Measurements from ENCODE around the gene JAZF1.
"Not testable (repeated sequence)": the region's sequence is repeated elsewhere in the genome, so short reads cannot be mapped to it uniquely, and the experiment has no call there.

JAZF1 gene

DNA sequence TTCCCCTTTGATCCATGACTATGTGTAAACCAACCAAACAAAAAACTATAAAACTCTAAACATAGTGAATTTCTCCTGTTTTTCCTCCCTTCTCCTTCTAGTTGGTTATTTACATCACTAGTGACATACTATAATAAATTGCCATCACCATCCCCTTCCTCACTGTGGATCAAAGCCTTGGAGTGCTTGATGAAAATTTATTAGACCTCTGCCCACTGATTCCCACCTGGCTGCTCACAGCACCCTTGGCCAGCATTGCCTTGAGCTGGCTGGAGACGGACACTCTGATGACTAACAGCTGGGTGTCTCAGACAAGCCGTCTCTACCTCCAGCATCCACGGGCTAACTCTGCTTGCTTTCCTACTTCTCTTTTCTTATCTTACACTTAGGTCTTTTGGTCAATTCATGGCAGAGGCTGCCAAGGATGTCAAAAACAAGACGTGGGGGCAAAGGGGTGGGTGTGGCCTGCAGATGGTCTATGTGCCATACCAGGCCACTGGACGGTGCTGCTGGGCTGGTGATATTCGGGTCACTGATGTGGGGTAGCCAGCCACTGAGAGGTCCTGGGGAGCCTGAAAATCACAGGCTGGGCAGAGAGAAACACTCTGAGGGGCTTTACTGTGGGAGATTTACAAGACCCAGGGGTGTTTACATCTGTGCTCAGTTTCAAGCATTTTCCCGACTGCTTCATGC, 232.9 kb downstream of the JAZF1 start:
- no peak for DNase-seq (ENCODE audit: low read depth in 1 of 2, low spot score in 1 of 2)

DNA sequence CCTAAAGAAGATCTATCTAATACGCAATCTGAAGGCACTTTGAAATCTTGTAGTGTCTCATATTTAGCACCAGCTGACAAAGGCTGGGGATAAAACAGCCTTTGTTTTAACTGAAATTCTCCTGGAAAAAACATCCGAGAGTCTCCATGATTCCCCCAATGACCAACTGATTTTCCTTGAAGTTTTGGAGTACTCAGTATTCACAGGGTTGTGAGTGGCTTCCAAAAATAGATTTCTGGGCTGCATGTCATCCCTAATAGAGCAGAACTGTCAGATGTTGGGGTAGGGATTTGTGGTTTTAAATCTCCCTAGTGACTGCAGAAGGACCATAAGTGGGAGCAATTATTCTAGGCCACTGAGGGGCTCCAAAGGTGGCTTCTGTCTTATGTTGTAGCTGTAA, 234.2 kb downstream of the JAZF1 start:
- DNase-seq (ENCODE audit: low read depth in 1 of 2, low spot score in 1 of 2), result no peak

DNA sequence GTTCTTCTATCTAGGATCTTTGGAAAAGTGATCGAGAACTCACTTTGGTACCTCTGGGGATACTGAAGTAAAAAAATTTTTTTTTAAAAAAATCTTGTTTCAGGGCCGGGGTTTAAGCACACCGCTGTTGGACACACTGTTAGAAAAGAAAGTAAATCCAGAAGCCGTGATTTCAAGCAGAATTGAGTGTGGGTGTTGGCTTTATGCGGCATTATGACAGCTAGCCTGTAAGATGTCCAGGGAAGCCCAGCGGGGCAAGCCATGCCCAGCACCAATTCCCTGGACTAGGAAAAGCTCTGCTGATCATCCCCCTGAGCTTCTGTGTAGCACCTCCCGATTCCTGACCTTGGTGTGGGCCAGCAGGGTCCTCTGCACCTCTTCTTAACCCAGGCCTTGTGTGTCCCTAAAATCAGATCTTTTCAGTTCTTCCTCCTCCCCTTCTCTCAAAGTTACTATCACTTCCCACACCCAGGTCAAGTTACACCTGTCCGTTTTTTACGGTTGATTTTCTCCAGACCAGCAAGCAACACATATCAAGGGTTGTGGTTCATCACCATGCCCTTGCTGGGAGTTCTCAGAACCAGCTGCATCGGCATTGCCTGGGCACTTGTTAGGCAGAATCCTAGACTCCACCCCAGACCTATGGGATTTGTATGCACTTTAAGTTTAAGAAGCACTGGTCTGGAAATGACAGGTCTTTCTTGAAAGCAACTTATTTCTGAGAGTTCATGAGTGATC, 235.4 kb downstream of the JAZF1 start:
- no peak for DNase-seq (ENCODE audit: low read depth in 1 of 2, low spot score in 1 of 2)

DNA sequence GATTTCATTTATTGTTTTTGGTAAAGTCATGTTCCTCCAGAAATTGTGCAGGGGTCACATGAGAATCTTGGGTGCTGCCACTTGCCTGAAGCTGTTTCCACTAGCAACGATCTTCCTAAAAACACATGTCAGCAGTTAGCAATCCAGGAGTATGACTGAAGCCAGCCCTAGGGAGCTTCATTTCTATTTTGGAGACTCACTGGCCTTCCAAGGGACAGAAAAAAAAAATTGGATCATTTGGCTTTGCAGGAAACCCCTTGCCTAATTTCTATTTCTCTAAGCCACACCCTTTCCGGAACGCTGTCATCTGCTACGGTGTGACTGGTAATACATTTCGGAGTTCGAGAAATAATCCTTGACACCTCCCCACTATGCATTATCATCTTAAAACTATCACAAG, 236.0 kb downstream of the JAZF1 start:
- no peak for DNase-seq (ENCODE audit: low read depth in 1 of 2, low spot score in 1 of 2)

DNA sequence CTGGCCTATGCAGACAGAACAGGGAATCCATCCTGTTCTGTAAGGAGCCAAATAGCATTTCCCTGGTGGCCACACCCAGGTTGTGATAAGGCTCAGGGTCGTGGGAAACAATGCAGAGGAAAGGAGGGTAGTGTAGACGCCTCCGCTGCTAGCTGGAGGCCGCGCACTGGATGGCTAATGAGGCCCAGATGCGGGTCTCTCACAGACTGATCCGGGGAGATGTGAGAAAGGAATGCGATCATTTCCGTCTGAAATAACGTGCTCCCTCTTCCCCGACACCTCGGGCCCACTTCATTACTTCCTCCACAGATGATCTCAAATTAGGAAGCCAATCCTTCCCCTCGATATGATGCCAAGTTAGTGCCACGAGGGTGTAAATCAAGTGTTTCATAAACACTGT, 237.4 kb downstream of the JAZF1 start:
- no peak for DNase-seq (ENCODE audit: low read depth in 1 of 2, low spot score in 1 of 2)

DNA sequence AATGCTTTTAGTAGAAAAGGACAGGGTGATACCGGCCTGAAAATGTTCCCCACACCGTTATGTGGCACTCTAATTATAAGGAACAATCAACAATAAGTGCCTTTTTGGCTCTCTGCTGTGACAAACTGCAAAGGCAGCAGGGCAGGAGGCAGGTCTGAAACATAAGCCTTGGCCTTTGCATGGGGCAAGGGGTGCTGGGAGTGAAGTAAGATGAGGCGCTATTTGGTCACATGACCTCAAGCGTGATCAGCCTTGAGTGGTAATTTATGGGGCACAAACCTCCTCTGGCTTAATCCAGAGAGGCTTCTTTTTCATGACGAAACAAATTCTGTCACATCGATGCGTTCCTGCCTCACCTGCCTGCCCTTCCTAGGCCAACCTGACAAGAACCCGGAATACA, 237.9 kb downstream of the JAZF1 start:
- no peak for DNase-seq (ENCODE audit: low read depth in 1 of 2, low spot score in 1 of 2)

DNA sequence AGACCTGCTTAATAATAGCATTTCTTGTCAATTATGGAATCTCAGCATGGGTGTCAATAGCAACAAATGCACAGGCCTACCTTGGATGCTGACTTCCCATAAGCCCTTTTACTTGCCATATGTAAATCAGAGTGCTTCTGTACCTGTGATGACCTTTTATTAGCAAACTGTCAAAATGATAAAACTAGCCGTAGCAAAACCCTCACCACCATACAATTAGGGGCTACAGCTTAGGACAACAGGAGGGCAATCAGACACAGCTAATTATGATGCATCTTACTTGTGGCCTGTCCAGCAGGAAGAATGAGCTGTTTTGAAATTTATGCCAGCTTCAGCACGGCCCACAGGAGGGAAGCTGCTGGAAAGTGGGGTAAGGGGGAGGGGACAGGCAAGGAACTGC, 239.1 kb downstream of the JAZF1 start:
- DNase-seq (ENCODE audit: low read depth in 1 of 2, low spot score in 1 of 2), result no peak

DNA sequence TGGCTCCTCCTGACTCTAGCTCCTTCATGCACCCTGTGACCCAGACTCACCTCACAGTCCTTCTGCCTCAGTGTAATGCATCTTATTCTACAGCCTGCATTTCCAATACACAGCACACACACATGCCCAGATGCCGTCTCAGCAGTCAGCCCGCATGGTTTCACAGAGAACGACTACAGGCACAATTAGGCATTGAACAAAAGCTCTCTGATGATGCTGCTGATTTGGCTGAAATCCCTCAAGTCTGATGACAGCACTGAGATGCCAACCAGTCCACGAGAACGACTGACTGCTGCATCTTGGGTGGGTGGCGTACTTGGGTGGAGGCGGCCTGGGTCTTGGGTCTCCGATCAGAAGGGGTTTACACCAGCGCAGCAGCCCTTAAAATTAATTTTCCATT, 240.3 kb downstream of the JAZF1 start:
- DNase-seq (ENCODE audit: low read depth in 1 of 2, low spot score in 1 of 2), result no peak

DNA sequence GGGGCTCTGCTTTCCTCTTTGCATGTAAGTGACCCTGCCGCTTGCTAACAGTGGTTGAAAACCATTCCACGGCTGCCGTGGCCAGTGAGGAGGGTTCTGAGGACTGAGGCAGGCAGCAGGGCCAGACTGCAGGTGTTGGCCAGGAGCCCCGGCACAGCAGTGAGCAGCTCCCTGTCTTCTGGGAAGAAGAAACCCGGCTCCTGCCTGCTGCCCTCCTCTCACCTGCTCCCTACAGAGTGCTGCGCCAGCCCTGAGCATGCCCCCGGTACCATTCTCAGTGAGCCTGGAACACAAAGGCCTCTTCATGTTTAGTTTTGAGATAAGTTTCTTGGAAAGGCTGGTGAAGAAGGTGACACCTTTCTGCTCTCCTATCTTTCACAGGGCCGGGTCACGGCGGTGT, 240.7 kb downstream of the JAZF1 start:
- DNase-seq (ENCODE audit: low read depth in 1 of 2, low spot score in 1 of 2), result no peak

DNA sequence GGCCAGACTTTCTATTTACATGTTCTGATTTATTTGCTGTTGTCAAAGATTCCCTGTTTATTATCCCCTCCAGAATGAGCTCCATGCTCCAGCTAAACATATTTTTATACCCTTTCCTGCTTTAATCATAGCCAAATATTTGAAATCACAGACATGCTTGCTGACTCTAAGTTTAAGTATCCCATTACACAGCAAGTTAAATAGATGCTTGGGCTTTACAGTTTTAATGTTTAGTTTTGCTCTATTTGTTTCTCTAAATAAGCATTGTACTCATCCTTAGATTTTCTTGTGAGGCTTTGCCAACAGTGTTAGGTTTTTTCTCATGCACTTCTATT, 243.9 kb downstream of the JAZF1 start:
- DNase-seq (ENCODE audit: low read depth in 1 of 2, low spot score in 1 of 2), result no peak

DNA sequence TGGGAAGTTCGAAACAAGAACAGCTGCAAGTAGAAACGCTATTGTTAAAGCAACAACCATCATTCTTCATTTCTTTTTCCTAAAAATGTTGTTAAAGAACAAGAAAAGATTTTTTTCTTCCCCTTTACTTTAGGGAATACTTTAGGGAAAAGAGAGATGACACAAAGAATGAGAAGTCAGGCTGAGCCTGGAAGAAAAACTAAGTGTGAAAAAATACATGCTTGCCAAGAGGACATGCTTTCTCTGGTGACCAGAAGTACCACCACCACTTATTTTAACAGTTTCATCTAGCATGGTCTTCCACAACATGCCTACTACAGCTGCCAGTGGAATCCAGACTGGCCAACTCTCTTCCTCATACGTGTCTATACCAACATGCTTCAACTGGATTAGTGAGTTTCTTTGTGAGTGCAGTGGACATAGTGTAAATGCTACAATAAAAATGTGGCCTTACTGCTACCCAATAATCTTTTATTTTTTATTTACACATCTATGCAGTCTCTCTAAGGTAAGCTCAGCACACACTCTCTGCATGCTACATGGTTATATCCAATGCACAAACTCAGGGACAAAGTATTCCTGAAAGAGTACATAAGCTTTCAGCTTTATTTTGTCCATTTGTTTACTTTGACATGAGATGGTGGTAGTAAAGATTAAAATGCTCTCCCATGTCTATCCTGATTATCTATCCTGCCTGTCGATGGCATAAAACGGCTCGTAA, 244.4 kb downstream of the JAZF1 start:
- no peak for DNase-seq (ENCODE audit: low read depth in 1 of 2, low spot score in 1 of 2)

DNA sequence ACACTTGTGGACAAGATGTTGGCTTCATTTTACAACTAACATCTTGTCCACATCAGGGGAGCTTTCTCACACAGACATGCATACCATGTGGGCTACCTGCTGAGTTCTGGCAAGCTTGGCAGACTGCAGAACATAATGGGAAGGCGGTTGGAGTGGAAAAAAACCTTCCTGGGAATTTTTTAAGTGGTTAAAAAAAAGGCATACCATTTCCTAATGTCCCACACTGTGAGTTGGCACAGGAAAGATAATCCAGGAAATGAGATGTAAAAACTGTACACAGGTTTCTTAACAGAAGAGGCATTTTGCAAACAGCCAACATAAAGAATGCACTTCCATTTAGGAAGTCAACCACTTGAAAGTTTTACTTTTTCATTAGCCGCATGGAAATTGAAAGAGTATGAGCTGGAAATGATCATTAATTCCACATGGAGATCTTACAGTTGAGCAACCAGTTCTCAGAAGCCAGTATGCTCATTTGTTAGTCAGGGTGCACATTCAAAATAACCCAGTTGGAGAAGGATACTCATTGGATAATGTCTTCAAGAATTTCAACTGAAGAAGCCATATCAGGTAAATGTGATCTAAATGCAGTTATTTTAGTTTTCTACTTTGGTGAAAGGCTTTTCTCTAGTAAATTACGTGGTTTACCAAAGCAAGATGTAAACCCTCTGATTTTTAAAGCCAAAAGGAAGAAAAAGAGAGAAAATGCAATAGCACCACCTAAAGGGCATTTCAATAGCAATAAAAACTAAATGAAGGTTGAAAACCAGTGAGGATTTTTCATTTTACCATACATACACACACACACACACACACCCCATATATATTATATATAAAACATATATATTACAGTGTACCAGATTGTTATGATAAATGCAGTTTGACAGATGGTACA, 246.7 kb downstream of the JAZF1 start:
- no peak for DNase-seq (ENCODE audit: low read depth in 1 of 2, low spot score in 1 of 2)

DNA sequence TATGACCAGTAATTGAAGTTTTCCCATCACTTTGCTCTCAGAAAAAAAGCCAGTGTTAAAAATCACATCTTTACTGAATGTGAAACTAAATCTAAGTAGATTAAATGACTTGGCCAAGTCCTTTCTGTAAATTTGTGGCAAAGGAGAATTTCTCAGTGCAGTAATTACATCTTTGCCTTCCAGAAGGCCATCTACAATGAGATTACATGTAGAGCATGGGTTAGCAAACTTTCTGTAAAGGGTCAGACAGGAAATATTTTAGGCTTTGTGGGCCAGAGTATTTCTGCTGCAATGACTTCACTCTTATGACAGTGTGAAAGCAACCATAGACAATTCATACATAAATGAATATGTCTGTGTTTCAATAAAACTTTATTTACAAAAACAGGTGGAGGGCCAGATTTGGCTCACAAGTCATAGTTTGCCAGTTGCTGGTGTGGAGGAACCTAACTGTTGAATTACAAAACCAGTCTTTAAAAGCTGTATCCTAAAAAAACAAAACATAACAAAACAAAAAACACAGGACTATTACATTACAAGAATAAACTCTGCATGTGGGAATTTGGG, 249.6 kb downstream of the JAZF1 start:
- no peak for DNase-seq (ENCODE audit: low read depth in 1 of 2, low spot score in 1 of 2)

DNA sequence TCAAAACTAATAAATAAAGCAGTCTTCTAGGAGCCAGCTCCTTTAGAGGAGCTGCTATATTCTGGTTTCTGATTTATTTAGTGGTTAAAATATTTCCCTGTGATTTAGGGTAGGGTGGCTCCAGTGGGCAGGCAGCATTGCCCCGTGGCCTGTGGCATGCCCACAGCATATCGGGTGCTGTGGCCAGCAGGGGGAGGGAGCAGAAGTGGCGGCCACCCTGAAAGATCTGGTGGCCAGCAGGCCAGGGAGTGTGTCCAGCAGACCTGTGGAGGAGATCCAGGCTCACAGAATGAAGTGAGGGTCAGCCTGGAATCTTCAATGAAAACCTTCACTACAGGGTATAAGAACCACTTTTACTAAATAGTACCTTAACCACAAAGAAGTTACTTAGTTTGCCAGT, 251.5 kb downstream of the JAZF1 start:
- DNase-seq (ENCODE audit: low read depth in 1 of 2, low spot score in 1 of 2), result no peak

DNA sequence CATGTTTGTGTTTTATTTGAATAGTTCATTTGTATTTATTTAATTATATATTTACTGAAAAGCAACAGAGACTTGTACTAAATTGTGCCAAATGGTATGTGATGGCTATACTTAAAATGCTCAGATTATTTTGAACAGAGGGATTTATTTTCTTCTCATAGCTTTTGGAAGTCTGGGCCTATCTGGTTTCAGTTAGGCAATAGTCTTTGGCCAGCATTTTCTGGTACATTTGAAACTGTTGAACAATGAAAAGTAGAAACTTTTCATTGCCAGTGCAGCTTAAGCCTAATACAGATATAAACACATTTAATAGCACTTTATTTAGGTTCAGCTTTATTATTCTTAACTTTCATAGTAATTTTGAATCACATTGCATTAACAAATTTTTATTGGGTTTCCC, 252.6 kb downstream of the JAZF1 start:
- no peak for DNase-seq (ENCODE audit: low read depth in 1 of 2, low spot score in 1 of 2)

DNA sequence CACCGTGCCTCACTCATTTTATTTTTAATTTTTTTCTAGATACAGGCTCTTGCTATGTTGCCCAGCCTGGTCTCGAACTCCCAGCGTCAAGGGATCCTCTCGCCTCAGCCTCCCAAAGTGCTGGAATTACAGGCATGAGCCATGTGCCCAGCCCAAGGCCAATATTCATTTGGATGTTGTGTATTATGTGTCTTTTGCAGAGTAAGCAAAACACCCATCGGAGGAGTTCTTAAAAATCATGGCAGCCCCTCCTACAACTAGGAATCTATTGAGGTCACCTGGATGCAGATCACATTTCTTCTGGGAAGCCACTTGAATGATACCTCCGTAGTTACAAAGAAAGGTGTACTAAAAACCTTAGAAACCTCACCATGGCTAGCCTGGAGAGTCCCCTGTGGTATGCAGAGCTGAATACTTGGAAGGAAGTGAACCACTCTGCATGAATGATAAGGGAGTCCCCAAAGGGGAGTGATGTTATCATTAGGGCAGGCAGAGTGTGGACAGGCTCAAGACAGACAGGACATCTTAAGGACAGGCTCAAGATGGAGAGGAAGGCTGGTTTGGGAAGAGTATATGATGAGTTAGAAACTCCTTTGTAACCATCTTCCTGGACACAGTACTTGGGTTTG, 254.9 kb downstream of the JAZF1 start:
- DNase-seq (ENCODE audit: low read depth in 1 of 2, low spot score in 1 of 2), result no peak

DNA sequence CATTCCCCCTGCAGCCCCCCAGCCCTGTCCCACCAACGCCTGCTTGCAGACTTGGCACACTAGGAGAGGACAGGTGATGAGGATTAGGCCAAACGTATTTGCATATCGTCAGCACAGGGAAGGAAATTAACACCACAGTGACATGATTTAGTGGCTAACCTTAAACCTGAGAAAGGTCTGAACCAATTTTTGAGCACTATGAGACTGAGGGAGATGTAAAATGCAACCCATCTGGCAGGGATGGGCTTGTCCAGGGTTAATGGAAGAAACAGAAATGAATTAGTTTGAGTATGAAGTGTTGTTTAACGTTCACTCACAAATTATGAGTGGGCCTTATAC, 257.0 kb downstream of the JAZF1 start:
- no peak for DNase-seq (ENCODE audit: low read depth in 1 of 2, low spot score in 1 of 2)

DNA sequence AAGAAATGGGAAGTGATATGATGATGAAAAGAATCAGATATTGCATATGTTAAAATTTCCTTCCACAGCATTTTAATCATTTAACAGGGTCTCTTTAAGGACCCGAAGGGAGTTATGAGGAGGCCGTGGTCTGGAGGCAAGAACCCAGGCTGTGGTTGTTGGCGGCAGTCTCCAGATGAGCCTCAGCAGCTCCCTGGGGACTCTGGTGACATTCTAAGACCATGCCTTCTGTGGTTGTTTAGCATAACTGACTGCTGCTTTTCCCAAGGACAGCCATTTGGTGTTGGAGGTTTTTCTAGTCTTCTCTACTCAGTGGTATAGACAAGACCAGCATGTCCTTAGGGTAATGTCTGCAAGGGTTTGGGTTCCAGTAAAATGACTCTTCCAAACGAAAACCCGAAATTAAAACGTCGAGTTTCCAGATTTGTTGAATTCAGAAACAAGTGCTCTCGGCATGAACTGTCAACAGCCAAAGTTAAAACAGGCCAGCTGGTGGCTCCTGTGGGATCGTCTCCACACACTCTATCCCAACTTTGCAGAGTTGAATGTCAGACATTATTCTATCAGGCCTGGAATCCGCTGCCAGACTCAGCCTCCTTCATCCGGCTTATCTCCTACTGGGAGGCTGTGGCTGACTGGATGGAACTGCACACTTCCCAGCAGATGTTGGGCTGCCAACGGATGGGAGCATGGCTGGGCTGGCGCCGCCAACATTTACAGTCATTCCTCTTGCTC, 257.5 kb downstream of the JAZF1 start:
- no peak for DNase-seq (ENCODE audit: low read depth in 1 of 2, low spot score in 1 of 2)

DNA sequence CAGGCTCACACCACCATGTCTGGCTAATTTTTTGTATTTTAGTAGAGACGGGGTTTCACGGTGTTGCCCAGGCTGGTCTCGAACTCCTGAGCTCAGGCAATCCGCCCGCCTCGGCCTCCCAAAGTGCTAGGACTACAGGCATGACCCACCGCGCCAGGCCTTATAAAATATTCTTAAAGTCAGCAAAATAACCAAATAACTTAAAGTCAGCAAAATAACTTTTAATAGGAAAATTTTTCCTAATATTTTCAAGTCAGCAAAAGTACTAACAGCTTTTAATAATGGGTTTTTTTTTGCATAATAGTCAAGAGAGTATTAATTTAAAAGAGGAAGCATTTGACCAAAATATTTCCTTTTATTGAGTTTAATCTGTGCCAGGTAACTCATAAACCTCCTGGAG, 258.2 kb downstream of the JAZF1 start:
- not testable (repeated sequence) for DNase-seq (ENCODE audit: low read depth in 1 of 2, low spot score in 1 of 2)
